SK-N-MC (cell line): ENCODE measurements around the gene MED1.

ENCODE experiments used
- DNase-seq: peaks from one replicate; pipeline ENCODE4 v3.0.0-alpha.2; 2011; ENCODE audit warnings: low read depth, low spot score
- H3K27ac ChIP-seq: fragments of 200-600 bp; sonication (generic); 2 replicates; pipeline ENCODE4 v1.5.1; 2016; ENCODE audit warnings: mixed run types
- H3K36me3 ChIP-seq: fragments of 200-600 bp; sonication (generic); 2 replicates; pipeline ENCODE4 v1.6.1; 2017; ENCODE audit warnings: antibody characterized with exemption, low read length, mixed read lengths; ENCODE audit not compliant: insufficient read depth
- H3K4me3 ChIP-seq: fragments of 200-600 bp; sonication (generic); 2 replicates; pipeline ENCODE4 v1.5.1; 2016
- H3K9ac ChIP-seq: fragments of 200-600 bp; sonication (generic); 2 replicates; pipeline ENCODE4 v1.8.0; 2017; ENCODE audit warnings: mixed run types, mixed read lengths; ENCODE audit not compliant: insufficient read length
- H3K9me3 ChIP-seq: fragments of 200-600 bp; sonication (generic); 2 replicates; pipeline ENCODE4 v1.6.1; 2017; ENCODE audit warnings: low read depth, mild to moderate bottlenecking, antibody characterized with exemption, low read length, moderate library complexity, mixed read lengths
- EZH2 ChIP-seq: fragments of 200-600 bp; sonication (generic); IDR thresholded peaks from one replicate; pipeline ENCODE4 v1.6.1; 2017; ENCODE audit warnings: antibody characterized with exemption
- FOXP2 ChIP-seq: optimal IDR thresholded peaks from 2 replicates; pipeline ENCODE3; 2011; ENCODE audit warnings: mild to moderate bottlenecking, moderate library complexity; ENCODE audit not compliant: insufficient read depth; ENCODE audit errors: extremely low read length, control extremely low read depth
- POLR2AphosphoS5 ChIP-seq: IDR thresholded peaks from 2 replicates; pipeline ENCODE4 v1.6.1; 2012; ENCODE audit warnings: mild to moderate bottlenecking, low read depth, low read length, borderline replicate concordance

The MED1 gene

GRCh38 chr17:39404542-39405378, 46.3 kb downstream of the MED1 start:
- Histone ChIP-seq H3K36me3 (peaks cover 27% of the 10 kb centered on the region), H3K9ac (no peak overlapping the region), H3K27ac (no peak overlapping the region)

GRCh38 chr17:39402890-39403605, 48.0 kb downstream of the MED1 start:
- no peak for DNase-seq
- Histone ChIP-seq H3K36me3 (peaks cover 10% of the 10 kb centered on the region; the same call in 1 of the 2 replicates), H3K9ac (no peak overlapping the region), H3K27ac (no peak overlapping the region), H3K4me3 (peak overlapping the region; percentile 83), H3K9me3 (no peaks in the 10 kb centered on the region)
- no peak for TF ChIP-seq POLR2AphosphoS5
- TF ChIP-seq EZH2: no peak
- TF ChIP-seq FOXP2: no peak

More at GRCh38 chr17:39404542-39405378, 46.3 kb downstream of the MED1 start:
- no peaks in the 10 kb centered on the region for H3K9me3 ChIP-seq
- no peak overlapping the region for H3K4me3 ChIP-seq
- no peak for DNase-seq
- TF ChIP-seq FOXP2: no peak
- TF ChIP-seq POLR2AphosphoS5: no peak
- TF ChIP-seq EZH2: no peak

- H3K9ac ChIP-seq: peak overlapping the region; percentile 49
- H3K36me3 ChIP-seq: peaks cover 3% of the 10 kb centered on the region; the same call in 1 of the 2 replicates
- TF ChIP-seq EZH2 (no peak), POLR2AphosphoS5 (peak; percentile 31; the same call in 1 of the 2 replicates)
- no peaks in the 10 kb centered on the region for H3K9me3 ChIP-seq
- H3K4me3 ChIP-seq: peak overlapping the region; percentile 83
- DNase-seq: peak; percentile 83
- H3K27ac ChIP-seq: no peak overlapping the region
Observed at GRCh38 chr17:39402244-39402889, 48.7 kb downstream of the MED1 start.

GRCh38 chr17:39401412-39402243, 49.4 kb downstream of the MED1 start, which contains the start of gene FBXL20:
Gene FBXL20, minus strand, starts transcription at chr17:39401626. Its CDS starts 224 bp downstream, at chr17:39401402.
- H3K27ac ChIP-seq: no peak within 1 kb of the TSS

GRCh38 chr17:39400547-39401411, 50.3 kb downstream of the MED1 start:
- Histone ChIP-seq H3K9ac (peak overlapping the region; percentile 89), H3K4me3 (peak overlapping the region; percentile 83), H3K9me3 (no peaks in the 10 kb centered on the region), H3K27ac (no peak overlapping the region), H3K36me3 (no peaks in the 10 kb centered on the region)
- TF ChIP-seq POLR2AphosphoS5 (no peak), FOXP2 (no peak), EZH2 (no peak)
- DNase-seq: no peak

More at GRCh38 chr17:39401412-39402243, 49.4 kb downstream of the MED1 start, which contains the start of gene FBXL20:
- H3K4me3 ChIP-seq: peak within 1 kb of the TSS; percentile 83
- peak within 1 kb of the TSS; percentile 89 for H3K9ac ChIP-seq
- no peaks in the 10 kb centered on the region for H3K9me3 ChIP-seq
- TF ChIP-seq POLR2AphosphoS5 (peak; percentile 31; the same call in 1 of the 2 replicates), FOXP2 (no peak)
- no peaks in the 10 kb centered on the region; the same call in 1 of the 2 replicates for H3K36me3 ChIP-seq
- peak; percentile 32 for DNase-seq

GRCh38 chr17:39399791-39400190, 51.3 kb downstream of the MED1 start:
- Histone ChIP-seq H3K27ac (no peak overlapping the region), H3K36me3 (no peaks in the 10 kb centered on the region), H3K4me3 (peak overlapping the region; percentile 83), H3K9ac (peak overlapping the region; percentile 89), H3K9me3 (no peaks in the 10 kb centered on the region)
- TF ChIP-seq POLR2AphosphoS5 (no peak), EZH2 (no peak), FOXP2 (no peak)
- DNase-seq: no peak

- TF ChIP-seq POLR2AphosphoS5 (no peak), FOXP2 (no peak), EZH2 (no peak)
- Histone ChIP-seq H3K9ac (peak overlapping the region; percentile 17), H3K36me3 (no peaks in the 10 kb centered on the region), H3K4me3 (no peak overlapping the region), H3K9me3 (no peaks in the 10 kb centered on the region), H3K27ac (peak overlapping the region; percentile 26; the same call in 1 of the 2 replicates)
- DNase-seq: no peak
Observed at GRCh38 chr17:39393736-39394135, 57.3 kb downstream of the MED1 start.

- no peak overlapping the region for H3K27ac ChIP-seq
- H3K9me3 ChIP-seq: no peaks in the 10 kb centered on the region
- H3K9ac ChIP-seq: no peak overlapping the region
- H3K4me3 ChIP-seq: no peak overlapping the region
- no peaks in the 10 kb centered on the region for H3K36me3 ChIP-seq
- no peak for TF ChIP-seq EZH2
- TF ChIP-seq FOXP2: no peak
- no peak for TF ChIP-seq POLR2AphosphoS5
- no peak for DNase-seq
Observed at GRCh38 chr17:39391448-39391847, 59.6 kb downstream of the MED1 start.
